ENCODE measurements around the gene CC2D2B.
"Not testable (repeated sequence)": the region's sequence is repeated elsewhere in the genome, so short reads cannot be mapped to it uniquely, and the experiment has no call there.

CC2D2B gene

GRCh38 chr10:95907456-95908253, at the start of gene CC2D2B:
Gene CC2D2B, plus strand, starts transcription at chr10:95907975. Its CDS starts 3,349 bp downstream, at chr10:95911324.
- peak; percentile 34 for DNase-seq

GRCh38 chr10:95860166-95860940, 47.4 kb upstream of the CC2D2B start:
- DNase-seq, result no peak

GRCh38 chr10:95861386-95861785, 46.4 kb upstream of the CC2D2B start:
- no peak for DNase-seq

GRCh38 chr10:95864906-95865813, 42.6 kb upstream of the CC2D2B start:
- DNase-seq, result peak; percentile 15

DNA sequence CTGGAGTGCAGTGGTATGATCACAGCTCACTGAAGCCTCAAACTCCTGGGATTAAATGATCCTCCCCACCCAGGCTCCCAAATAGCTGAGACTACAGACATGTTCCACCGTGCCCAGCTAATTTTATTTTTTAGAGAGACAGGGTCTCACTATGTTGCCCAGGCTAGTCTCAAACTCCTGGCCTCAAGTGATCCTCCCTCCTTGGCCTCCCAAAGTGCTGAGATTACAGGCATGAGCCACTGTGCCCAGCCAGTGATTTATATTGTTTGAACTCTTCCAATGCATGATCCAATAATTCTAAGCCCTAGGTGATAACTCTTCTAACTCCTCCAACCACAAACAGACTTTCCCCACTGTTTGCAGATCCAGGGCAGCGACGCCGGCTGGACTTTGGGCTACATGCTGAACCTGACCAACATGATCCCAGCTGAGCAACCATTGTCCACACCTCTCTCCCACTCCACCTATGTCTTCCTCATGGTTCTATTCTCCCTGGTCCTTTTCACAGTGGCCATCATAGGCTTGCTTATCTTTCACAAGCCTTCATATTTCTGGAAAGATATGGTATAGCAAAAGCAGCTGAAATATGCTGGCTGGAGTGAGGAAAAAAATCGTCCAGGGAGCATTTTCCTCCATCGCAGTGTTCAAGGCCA, 41.8 kb upstream of the CC2D2B start:
- DNase-seq, result no peak

DNA sequence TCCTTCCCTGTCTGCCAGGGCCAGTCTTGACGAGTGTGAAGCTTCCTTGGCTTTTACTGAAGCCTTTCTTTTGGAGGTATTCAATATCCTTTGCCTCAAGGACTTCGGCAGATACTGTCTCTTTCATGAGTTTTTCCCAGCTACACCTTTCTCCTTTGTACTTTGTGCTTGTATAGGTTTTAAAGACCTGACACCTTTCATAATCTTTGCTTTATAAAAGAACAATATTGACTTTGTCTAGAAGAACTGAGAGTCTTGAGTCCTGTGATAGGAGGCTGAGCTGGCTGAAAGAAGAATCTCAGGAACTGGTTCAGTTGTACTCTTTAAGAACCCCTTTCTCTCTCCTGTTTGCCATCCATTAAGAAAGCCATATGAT, 41.3 kb upstream of the CC2D2B start:
- DNase-seq, result no peak

DNA sequence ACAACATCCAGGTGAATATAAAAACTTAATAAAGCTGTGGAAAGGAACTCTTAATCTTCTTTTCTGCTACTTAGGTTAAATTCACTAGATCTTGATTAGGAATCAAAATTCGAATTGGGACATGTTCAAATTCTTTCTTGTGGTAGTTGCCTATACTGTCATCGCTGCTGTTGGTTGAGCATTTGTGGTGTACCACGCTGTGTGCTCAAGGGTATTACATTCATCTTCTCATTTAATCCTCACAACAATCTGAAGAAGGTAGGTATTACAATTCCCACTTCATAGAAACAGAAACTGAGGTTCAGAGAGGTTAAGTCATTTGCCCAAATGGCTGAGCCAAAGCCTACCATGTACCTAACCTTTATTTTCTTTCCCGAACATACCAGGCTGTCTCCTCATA, 39.9 kb upstream of the CC2D2B start:
- DNase-seq, result no peak

DNA sequence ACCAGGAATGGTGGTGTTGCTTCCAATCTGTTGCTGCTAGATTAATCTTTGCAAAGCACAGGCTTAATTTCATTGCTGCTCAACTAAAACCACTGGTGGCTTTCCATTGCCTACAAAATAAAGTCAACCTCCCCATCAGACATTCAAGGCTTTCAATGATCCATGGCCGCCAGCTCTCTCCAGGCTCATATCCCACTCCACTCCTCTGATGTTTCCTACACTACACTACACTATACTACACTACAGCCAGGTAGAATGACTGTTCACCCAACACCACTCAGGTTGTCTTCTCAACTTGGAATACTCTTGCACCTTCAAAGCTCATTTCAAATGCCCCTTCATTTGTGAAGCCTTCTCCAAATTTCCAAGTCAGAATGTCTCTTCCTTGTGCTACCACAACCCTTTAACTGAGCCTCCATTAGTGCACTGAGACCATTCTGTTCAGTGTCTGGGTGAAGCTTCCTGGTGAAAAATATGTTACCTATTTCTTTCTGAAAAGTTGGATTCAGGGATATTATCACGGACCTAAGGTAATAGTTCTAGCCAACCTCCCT, 35.5 kb upstream of the CC2D2B start:
- no peak for DNase-seq

DNA sequence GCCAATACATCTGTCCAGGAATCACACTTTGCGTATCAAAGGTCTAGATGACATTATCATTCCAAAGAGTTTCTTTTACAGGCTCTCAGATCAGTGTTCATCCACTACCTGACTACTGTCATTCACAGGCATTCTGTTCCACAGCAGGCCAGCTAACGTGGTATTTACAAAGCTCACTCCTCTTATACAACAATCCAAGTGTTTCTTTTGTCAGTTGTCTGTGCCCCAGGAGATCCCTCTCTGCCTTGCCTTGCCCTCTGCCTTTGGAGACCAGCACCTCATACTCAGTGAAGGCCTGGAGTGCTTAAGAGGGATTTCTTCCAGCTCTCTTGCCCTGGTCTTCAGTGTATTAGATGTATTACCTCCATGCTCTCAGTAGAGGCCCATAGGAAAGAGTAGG, 34.6 kb upstream of the CC2D2B start:
- no peak for DNase-seq

DNA sequence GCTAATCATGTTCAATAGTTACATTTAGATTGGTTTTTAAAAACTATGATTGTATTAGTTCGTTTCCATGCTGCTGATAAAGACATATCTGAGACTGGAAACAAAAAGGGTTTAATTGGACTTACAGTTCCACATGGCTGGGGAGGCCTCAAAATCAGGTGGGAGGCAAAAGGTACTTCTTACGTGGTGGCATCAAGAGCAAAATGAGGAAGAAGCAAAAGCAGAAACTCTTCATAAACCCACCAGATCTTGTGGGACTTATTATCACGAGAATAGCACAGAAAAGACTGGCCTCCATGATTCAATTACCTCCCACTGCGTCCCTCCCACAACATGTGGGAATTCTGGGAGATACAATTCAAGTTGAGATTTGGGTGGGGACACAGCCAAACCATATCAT, 34.1 kb upstream of the CC2D2B start:
- DNase-seq, result no peak

- DNase-seq, result not testable (repeated sequence)
Measured at GRCh38 chr10:95874783-95875182, 33.0 kb upstream of the CC2D2B start.

GRCh38 chr10:95876756-95877155, 31.0 kb upstream of the CC2D2B start:
- no peak for DNase-seq

- no peak for DNase-seq
Measured at GRCh38 chr10:95877881-95878280, 29.9 kb upstream of the CC2D2B start.

- DNase-seq, result no peak
Measured at GRCh38 chr10:95880704-95881103, 27.1 kb upstream of the CC2D2B start.

GRCh38 chr10:95881316-95881715, 26.5 kb upstream of the CC2D2B start:
- no peak for DNase-seq

DNA sequence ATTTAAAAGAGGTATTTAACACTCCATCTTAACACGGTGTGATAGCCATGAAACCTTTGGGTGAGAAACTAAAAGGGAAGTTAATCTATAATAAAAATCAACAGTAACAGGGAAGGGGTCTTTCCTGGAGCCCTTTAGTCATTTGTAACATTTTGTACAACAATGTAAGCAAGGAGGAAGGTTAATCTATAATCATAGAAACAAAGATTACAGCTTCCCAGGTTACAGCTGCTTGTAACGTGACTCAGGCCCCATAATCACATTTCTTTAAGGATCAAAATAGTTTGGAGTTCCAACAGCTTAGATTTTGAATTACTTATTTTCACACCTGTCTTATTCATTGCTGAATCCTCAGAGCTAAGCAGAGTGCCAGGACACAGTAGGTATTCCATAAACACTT, 17.9 kb upstream of the CC2D2B start:
- no peak for DNase-seq

GRCh38 chr10:95896071-95896850, 11.5 kb upstream of the CC2D2B start:
- DNase-seq, result no peak

GRCh38 chr10:95905897-95906580, 1.7 kb upstream of the CC2D2B start:
- not testable (repeated sequence) for DNase-seq

DNA sequence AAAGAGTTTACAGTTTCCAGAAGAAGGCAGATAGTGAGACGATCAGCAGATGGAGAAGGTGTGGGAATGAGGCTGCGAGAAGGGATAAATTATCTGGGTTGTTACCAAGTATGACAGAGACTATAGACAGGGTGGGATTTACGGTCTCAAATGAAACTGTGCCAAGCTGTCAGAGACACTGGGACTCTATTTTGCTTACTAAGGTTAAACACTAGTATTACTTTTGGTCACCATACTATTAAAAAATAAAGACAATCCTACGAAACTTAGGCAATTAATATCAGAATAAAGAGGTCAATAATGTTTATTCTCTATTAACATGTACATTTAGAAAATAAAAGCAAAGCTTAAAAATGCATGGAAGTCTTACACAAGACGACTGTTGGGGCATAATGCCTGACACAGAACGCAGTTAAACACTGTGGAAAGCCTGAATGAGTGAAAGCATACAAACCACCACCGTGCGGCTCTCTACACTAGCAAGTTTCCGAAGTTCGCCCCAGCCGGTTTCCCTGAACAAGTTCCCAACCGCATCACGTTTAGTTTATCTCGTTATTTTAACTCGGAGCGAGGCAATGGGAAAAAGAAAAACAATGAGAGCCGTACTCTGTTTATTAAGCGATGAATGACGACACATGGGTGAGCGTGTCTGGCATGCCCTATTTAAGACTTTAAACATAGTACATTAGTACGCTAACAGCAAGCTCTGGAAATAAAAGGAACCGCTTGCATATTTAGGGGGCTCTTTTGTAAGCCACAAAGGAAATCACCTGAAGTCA, 909 bp upstream of the CC2D2B start:
- peak; percentile 8 for DNase-seq

GRCh38 chr10:95908450-95908849, 675 bp downstream of the CC2D2B start:
- DNase-seq, result no peak

Measured in activated gamma-delta T cell treated with Interleukin-2 at 50 U/mL for 16 hours (primary cell).